IPS-11a (cell line): ENCODE measurements around the gene CDK6.

ENCODE experiments used
- H3K4me3 ChIP-seq: one replicate; pipeline ENCODE4 v1.5.1; 2013; ENCODE audit warnings: low read depth, low read length, control low read depth

CDK6 gene

GRCh38 chr7:92685136-92686042, 151.0 kb downstream of the CDK6 start:
- H3K4me3 ChIP-seq, result no peak overlapping the region

GRCh38 chr7:92684274-92684673, 152.1 kb downstream of the CDK6 start:
- no peak overlapping the region for H3K4me3 ChIP-seq

DNA sequence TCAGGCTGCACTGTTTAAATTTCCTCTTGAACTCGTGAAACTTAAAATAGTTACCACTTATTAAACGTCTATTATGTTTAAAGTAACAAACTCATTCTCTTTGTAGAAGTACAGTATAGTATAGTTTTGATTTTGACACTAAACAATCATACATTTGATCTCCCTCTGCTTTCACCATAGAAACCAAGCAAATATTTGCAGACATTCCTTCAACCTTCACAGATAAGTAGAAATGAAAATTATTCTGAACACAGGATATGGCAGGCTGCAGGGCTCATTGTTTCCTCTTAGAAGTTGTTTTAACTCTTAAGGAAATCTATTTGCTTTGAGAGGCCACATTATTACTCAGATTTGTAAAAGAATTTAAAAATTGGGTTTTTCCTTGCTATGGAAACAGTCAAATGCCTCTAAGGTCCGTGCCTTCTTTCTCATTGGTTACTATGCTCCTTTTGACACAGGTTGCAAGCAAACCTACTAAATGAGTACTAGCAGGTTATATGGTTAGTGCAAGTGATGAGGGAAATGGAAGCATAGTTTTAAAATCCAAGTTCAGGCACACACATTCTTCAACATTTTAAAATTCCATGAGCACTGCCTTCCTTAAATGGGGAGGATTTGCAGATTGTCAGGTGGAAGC, 153.4 kb downstream of the CDK6 start:
- H3K4me3 ChIP-seq, result no peak overlapping the region

DNA sequence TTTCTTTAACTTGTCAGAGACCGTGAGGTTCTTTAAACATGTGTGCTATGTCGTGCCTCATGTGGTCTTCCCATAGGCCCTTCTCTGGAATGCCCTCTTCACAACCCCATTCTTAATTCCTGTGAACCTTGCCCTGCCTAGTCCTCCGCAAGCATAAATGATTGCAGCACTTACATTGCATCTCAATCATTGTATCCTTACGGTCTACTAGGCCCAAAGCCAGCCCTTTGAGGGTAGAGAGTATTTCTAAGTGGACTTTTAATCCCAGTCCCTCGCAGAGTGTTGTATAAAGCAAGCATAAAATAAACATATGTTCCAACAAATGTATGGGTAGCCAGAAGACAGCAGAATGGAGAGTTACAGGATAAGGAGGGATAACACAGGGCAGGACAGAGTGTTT, 154.0 kb downstream of the CDK6 start:
- no peak overlapping the region for H3K4me3 ChIP-seq

- no peak overlapping the region for H3K4me3 ChIP-seq
These were observed 154.7 kb downstream of the CDK6 start for GRCh38 chr7:92681633-92682032.

- no peak overlapping the region for H3K4me3 ChIP-seq
These were observed 155.9 kb downstream of the CDK6 start for GRCh38 chr7:92680442-92680841.

- H3K4me3 ChIP-seq, result no peak overlapping the region
These were observed 158.0 kb downstream of the CDK6 start for GRCh38 chr7:92678291-92678920.

- no peak overlapping the region for H3K4me3 ChIP-seq
These were observed 162.0 kb downstream of the CDK6 start for GRCh38 chr7:92674379-92674778.

GRCh38 chr7:92671505-92672169, 164.7 kb downstream of the CDK6 start:
- no peak overlapping the region for H3K4me3 ChIP-seq

GRCh38 chr7:92670204-92670851, 166.0 kb downstream of the CDK6 start:
- H3K4me3 ChIP-seq, result no peak overlapping the region

- no peak overlapping the region for H3K4me3 ChIP-seq
These were observed 166.7 kb downstream of the CDK6 start for GRCh38 chr7:92669616-92670165.

DNA sequence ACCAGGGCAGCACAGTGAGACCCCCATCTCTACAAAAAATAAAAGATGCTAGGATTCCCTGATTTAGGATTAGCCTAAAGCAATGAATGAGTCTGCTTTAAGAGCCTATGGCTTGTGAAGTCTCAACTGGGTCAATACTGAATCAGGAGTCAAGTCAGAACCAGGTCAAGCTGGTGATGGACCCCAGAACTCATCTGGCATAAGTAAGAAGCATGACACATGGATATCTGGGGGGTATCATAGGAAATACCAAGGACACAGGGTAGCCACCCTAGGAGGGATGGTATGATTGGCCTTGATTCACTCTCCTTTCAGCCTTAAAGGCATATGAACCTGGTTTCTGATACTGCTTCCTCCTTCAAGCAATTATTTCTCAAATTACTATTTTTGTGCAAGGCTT, 167.8 kb downstream of the CDK6 start:
- no peak overlapping the region for H3K4me3 ChIP-seq

DNA sequence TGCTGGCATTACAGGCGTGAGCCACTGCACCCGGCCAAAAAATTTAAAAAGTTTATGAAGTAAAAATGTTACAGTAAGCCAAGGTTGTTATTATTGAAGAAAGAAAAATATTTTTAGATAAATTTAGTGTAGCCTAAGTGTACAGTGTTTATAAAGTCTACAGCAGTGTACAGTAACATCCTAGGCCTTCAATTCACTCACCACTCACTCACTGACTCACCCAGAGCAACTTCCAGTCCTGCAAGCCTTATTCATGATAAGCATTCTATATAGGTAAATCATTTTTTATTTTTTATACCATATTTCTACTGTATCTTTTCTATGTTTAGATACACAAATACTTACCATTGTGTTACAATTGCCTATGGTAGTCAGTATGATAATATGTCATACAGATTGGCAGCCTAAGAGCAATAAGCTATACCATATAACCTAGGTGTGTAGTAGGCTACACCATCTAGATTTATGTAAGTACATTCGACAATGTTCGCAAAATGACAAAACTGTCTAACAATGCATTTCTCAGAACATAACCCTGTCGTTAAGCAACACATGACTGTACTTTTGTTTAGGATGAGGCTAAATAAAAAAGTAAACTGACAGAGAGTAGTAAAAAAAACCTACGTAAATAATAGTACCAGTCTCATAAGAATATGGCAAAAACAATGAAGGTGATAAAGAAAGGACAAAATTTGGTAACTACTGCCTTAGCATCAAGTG, 168.4 kb downstream of the CDK6 start:
- no peak overlapping the region for H3K4me3 ChIP-seq

GRCh38 chr7:92665926-92666325, 170.4 kb downstream of the CDK6 start:
- no peak overlapping the region for H3K4me3 ChIP-seq

GRCh38 chr7:92661651-92662050, 174.7 kb downstream of the CDK6 start:
- no peak overlapping the region for H3K4me3 ChIP-seq

DNA sequence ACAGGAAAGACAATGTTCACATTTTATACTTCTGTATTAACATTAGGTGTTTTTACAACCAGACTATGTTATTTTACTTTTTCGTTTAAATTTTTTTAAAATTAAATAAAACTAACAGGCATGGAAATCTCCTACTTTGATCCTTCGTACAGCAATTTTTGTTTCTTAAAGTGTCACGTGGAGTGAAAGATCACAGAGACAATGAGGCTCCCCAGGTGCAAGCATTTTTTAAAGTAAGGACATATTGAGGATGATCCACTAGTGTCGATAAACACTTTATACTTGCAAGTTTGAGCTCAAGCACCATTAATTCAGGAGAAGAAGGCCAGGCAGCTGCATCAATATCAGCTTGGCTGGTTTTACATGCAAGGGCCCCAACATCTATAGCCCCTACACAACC, 177.7 kb downstream of the CDK6 start:
- H3K4me3 ChIP-seq, result no peak overlapping the region

DNA sequence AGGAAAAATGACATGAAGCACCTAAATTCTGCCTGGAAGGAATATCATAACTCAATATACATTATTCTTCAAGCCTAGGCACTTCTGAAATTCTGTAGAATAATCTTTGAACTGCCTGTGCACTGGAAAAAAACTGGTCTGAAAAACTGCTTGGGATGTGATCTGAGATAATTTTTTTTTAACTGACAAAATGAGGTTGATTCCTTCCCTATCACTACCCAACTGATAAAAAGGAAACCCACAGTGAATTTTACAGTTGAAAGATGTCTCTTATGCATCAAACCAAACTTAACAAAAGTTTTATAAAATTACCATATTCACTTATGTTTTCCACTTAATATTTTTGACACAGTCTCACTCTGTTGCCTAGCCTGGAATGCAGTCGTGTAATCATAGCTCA, 179.0 kb downstream of the CDK6 start:
- no peak overlapping the region for H3K4me3 ChIP-seq

DNA sequence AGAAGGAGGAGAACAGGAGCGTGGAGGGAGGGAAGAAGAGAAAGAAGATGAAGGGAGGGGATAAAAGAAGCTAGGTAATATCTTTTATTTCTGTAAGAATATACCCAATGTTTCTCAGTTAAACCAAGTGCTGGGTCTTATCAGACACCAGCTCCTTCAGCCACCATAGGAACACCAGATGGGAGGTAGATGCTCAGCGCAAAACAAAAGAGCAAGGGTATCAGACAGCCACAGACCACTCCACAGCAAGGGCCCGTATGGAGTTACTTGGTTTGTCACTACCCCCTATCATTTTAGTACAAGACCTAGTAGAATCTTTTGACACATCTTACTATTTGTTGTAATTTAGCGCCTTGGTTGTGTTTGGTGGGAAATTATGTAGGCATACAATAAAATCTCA, 180.3 kb downstream of the CDK6 start:
- H3K4me3 ChIP-seq, result no peak overlapping the region

GRCh38 chr7:92655346-92655884, 181.0 kb downstream of the CDK6 start:
- H3K4me3 ChIP-seq, result no peak overlapping the region

- no peak overlapping the region for H3K4me3 ChIP-seq
These were observed 183.2 kb downstream of the CDK6 start for GRCh38 chr7:92653136-92653535.
